ENCODE results near the gene FSIP2. TPM values are rescaled to one million over a fixed set of nuclear protein-coding genes. Genes with fewer than 3 reads are reported as not detected.

FSIP2 gene
- total RNA-seq, 1 donor from 2014 or later: 1.2 TPM

- intact Hi-C loops (cut with DNase I): no loop called here
- Histone ChIP-seq H3K27me3 (no peaks in the 10 kb centered on the region), H3K4me3 (no peak overlapping the region), H3K36me3 (no peaks in the 10 kb centered on the region), H3K4me1 (no peaks in the 10 kb centered on the region), H3K27ac (no peak overlapping the region), H3K9me3 (no peaks in the 10 kb centered on the region)
- no peak for TF ChIP-seq POLR2AphosphoS5 (IDR thresholded peaks at IDR 0.05; ENCODE audit: insufficient read depth in 1 of 2, low read depth in 1 of 2)
- no peak for TF ChIP-seq CTCF (IDR thresholded peaks at IDR 0.05)
- no peak for TF ChIP-seq POLR2A (IDR thresholded peaks at IDR 0.05)
- DNase-seq (ENCODE audit: extremely low spot score in 2 of 2): no peak
These were observed 51.8 kb downstream of the FSIP2 start for GRCh38 chr2:185790361-185790760.

GRCh38 chr2:185793532-185794345 is 55.1 kb downstream of the FSIP2 start:
- Histone ChIP-seq H3K9me3 (no peaks in the 10 kb centered on the region), H3K36me3 (no peaks in the 10 kb centered on the region), H3K27me3 (no peaks in the 10 kb centered on the region), H3K4me3 (no peak overlapping the region), H3K4me1 (no peaks in the 10 kb centered on the region), H3K27ac (no peak overlapping the region)
- DNase-seq (ENCODE audit: extremely low spot score in 2 of 2): no peak
- no peak for TF ChIP-seq POLR2AphosphoS5 (IDR thresholded peaks at IDR 0.05; ENCODE audit: insufficient read depth in 1 of 2, low read depth in 1 of 2)
- TF ChIP-seq POLR2A (IDR thresholded peaks at IDR 0.05): no peak
- no peak for TF ChIP-seq CTCF (IDR thresholded peaks at IDR 0.05)
- intact Hi-C loops (cut with DNase I): no loop called here

GRCh38 chr2:185796758-185797157 is 58.2 kb downstream of the FSIP2 start:
- Histone ChIP-seq H3K4me1 (no peaks in the 10 kb centered on the region), H3K9me3 (no peaks in the 10 kb centered on the region), H3K4me3 (no peak overlapping the region), H3K27me3 (no peaks in the 10 kb centered on the region), H3K36me3 (no peaks in the 10 kb centered on the region), H3K27ac (no peak overlapping the region)
- intact Hi-C loops (cut with DNase I): no loop called here
- TF ChIP-seq CTCF (IDR thresholded peaks at IDR 0.05) (no peak), POLR2A (IDR thresholded peaks at IDR 0.05) (no peak), POLR2AphosphoS5 (IDR thresholded peaks at IDR 0.05; ENCODE audit: insufficient read depth in 1 of 2, low read depth in 1 of 2) (no peak)
- no peak for DNase-seq (ENCODE audit: extremely low spot score in 2 of 2)

DNA sequence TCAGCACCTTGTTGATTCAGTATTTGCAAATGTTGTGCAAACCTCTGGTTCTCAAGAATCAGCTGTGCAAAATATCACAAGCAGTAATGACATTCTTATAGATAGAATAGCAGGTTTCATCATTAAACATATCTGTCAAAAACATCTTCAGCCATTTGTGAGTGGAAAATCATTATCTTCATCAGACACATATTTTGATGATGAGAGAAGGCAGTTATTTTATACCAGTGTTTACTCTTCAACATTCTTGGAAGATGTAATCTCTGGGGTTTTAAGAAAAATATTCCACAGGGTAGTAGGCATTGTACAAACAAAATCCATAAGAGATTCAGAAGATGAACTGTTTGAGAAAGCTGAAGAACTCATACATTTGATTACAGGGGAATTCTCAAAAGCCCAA is 64.3 kb downstream of the FSIP2 start:
- Histone ChIP-seq H3K4me1 (no peaks in the 10 kb centered on the region), H3K9me3 (no peaks in the 10 kb centered on the region), H3K27ac (no peak overlapping the region), H3K4me3 (no peak overlapping the region), H3K27me3 (no peaks in the 10 kb centered on the region), H3K36me3 (no peaks in the 10 kb centered on the region)
- DNase-seq (ENCODE audit: extremely low spot score in 2 of 2): no peak
- intact Hi-C loops (cut with DNase I): no loop called here
- TF ChIP-seq POLR2A (IDR thresholded peaks at IDR 0.05) (no peak), CTCF (IDR thresholded peaks at IDR 0.05) (no peak), POLR2AphosphoS5 (IDR thresholded peaks at IDR 0.05; ENCODE audit: insufficient read depth in 1 of 2, low read depth in 1 of 2) (no peak)

DNA sequence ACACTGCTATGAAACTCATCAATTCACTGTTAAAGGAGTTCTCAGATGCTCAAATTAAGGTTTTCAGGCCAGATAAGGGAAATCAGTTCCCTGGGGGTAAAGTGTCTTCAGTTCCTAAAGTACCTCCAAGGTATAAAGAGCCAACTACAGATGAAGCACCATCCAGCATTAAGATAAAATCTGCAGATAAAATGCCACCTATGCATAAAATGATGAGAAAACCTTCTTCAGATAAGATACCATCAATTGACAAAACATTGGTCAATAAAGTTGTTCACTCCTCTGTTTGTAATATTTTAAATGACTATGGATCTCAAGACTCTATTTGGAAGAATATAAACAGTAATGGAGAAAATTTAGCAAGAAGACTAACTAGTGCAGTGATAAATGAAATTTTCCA is 68.2 kb downstream of the FSIP2 start:
- Histone ChIP-seq H3K4me1 (no peaks in the 10 kb centered on the region), H3K4me3 (no peak overlapping the region), H3K27ac (no peak overlapping the region), H3K9me3 (no peaks in the 10 kb centered on the region), H3K36me3 (no peaks in the 10 kb centered on the region), H3K27me3 (no peaks in the 10 kb centered on the region)
- TF ChIP-seq CTCF (IDR thresholded peaks at IDR 0.05): no peak
- TF ChIP-seq POLR2AphosphoS5 (IDR thresholded peaks at IDR 0.05; ENCODE audit: insufficient read depth in 1 of 2, low read depth in 1 of 2): no peak
- TF ChIP-seq POLR2A (IDR thresholded peaks at IDR 0.05): no peak
- intact Hi-C loops (cut with DNase I): no loop called here
- DNase-seq (ENCODE audit: extremely low spot score in 2 of 2): no peak
